Measurements from ENCODE around the gene GALNT9.
"Not testable (repeated sequence)": the region's sequence is repeated elsewhere in the genome, so short reads cannot be mapped to it uniquely, and the experiment has no call there.

GALNT9 gene

GRCh38 chr12:132363661-132364347, 34.4 kb upstream of the GALNT9 start:
- TF ChIP-seq CTCF (IDR thresholded peaks at IDR 0.05; ENCODE audit: insufficient read depth, low read length, missing control alignments): no peak
- H3K4me3 ChIP-seq (ENCODE audit: low read depth, low read length): no peak overlapping the region
- ChIA-PET POLR2A (no interaction called here), CTCF (no interaction called here)
- DNase-seq (ENCODE audit: low read depth, low spot score): no peak

DNA sequence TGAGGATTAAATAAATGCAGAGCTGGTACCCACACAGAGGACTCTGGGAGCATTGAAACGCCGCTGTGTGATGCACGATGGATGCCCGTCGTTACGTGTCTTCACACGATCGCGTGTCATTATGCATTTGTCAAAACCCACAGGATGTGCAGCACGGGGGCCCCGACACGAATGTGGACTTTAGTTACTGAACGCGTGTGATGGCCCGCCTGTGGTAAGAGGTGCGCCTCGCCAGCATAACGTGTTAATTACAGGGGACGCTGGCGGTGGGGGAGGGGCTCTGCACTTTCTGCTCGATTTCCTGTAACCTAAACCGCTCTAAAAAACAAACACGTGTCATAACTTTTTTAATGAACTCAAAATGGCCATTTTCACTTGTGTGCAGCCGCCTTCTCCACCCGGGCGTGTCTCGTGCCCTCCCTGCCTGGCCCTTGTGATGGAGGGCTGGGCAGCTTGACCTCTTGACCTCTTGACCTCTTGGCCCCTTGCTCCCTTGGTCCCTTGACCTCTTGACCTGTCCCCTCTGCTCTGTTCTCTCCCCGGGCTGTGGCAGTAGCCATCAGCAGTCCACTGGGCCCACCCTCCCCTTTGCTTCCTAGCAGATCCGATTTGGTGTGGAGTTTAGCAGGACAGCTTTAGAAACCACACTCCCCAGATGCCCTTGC, 33.7 kb upstream of the GALNT9 start:
- no peak overlapping the region for H3K4me3 ChIP-seq (ENCODE audit: low read depth, low read length)
- CTCF ChIA-PET: no interaction called here
- POLR2A ChIA-PET: no interaction called here
- TF ChIP-seq CTCF (IDR thresholded peaks at IDR 0.05; ENCODE audit: insufficient read depth, low read length, missing control alignments): no peak
- DNase-seq (ENCODE audit: low read depth, low spot score): no peak

GRCh38 chr12:132360906-132361777, 31.8 kb upstream of the GALNT9 start:
- ChIA-PET CTCF (no interaction called here), POLR2A (no interaction called here)
- H3K4me3 ChIP-seq (ENCODE audit: low read depth, low read length): no peak overlapping the region
- no peak for DNase-seq (ENCODE audit: low read depth, low spot score)
- TF ChIP-seq CTCF (IDR thresholded peaks at IDR 0.05; ENCODE audit: insufficient read depth, low read length, missing control alignments): no peak

DNA sequence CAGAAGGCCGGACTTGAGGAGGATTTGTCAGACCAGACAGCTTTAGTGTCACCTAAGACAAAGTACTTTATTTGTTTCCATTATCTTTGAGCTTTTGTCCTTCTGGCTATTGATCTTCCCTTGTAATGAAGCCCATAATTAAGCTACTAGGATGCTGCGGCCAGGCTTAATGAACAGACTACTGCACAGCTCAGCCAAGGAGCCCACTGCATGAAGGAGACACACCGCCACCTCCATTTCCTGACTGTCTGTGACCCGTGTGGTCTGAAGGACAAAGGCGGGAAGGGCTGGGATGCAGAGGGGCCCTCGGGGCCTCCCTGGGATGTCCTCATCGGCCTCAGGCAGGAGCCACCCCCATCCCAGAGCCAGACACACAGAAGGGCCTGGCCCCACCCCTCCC, 31.0 kb upstream of the GALNT9 start:
- ChIA-PET CTCF (no interaction called here), POLR2A (no interaction called here)
- no peak for TF ChIP-seq CTCF (IDR thresholded peaks at IDR 0.05; ENCODE audit: insufficient read depth, low read length, missing control alignments)
- no peak for DNase-seq (ENCODE audit: low read depth, low spot score)
- H3K4me3 ChIP-seq (ENCODE audit: low read depth, low read length): no peak overlapping the region

DNA sequence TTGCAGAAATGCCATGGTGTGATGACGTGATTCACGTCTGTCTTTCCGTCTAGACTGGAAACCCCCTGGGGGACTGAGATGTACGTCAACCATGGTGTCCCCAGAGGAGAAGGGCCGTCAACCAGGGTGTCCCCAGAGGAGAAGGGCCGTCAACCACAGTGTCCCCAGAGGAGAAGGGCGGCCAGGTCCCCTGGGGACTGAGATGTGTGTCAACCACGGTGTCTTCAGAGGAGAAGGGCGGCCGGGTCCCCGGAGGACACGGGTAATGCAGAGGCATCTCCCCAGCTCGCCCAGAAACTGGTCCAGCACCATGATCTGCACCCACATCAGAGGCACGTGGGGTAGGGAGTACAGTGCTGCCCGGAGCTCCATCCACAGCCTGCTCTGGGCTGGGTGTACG, 30.6 kb upstream of the GALNT9 start:
- POLR2A ChIA-PET: no interaction called here
- no peak for TF ChIP-seq CTCF (IDR thresholded peaks at IDR 0.05; ENCODE audit: insufficient read depth, low read length, missing control alignments)
- H3K4me3 ChIP-seq (ENCODE audit: low read depth, low read length): no peak overlapping the region
- CTCF ChIA-PET: no interaction called here
- DNase-seq (ENCODE audit: low read depth, low spot score): no peak

GRCh38 chr12:132359551-132359950, 30.2 kb upstream of the GALNT9 start:
- CTCF ChIA-PET: no interaction called here

DNA sequence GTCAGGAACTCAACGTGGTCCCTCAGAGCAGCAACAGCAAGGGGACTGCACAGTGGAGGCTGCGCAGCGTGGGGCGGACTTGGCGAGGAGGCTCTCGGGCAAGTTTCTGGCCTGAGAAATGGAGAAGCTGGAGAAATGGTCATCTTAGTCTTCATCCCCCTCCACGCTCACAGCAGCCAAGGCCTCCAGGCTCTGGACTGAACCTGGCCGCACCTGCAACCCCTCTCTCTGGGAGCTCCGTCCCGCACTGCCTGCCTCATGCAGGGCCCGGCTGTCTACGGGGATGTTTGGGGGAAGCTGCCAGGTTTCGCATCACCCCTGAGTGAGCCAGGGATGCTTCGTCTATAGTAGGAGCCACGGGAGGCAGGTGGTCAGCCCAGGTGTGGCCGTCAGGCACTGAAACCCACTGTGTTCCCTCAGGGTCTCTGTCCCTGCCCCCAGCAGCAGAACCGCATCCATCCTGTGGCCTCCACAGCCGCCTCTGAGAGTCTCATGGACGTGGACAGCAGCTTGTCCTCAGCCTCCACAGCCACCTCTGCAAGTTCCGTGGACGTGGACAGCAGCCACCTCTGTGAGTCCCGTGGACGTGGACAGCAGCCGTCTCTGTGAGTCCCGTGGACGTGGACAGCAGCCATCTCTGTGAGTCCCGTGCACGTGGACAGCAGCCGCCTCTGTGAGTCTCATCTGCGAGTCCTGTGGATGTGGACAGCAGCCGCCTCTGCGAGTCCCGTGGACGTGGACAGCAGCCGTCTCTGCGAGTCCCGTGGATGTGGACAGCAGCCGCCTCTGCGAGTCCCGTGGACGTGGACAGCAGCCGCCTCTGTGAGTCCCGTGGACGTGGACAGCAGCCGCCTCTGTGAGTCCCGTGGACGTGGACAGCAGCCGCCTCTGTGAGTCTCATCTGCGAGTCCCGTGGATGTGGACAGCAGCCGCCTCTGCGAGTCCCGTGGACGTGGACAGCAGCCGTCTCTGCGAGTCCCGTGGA, 29.1 kb upstream of the GALNT9 start:
- POLR2A ChIA-PET; DNase-seq (ENCODE audit: low read depth, low spot score); H3K4me3 ChIP-seq (ENCODE audit: low read depth, low read length); CTCF ChIA-PET: not testable (repeated sequence)

More at GRCh38 chr12:132359551-132359950, 30.2 kb upstream of the GALNT9 start:
- DNase-seq (ENCODE audit: low read depth, low spot score): no peak
- TF ChIP-seq CTCF (IDR thresholded peaks at IDR 0.05; ENCODE audit: insufficient read depth, low read length, missing control alignments): no peak
- no peak overlapping the region for H3K4me3 ChIP-seq (ENCODE audit: low read depth, low read length)
- POLR2A ChIA-PET: no interaction called here

Measured in AG04449 (cell line).